HepG2 (cell line): ENCODE results near the gene ZNF324B. TPM values are rescaled to one million over a fixed set of nuclear protein-coding genes. Genes with fewer than 3 reads are reported as not detected.

Experiments
- CENPX ChIP-seq: sonication (generic); formaldehyde crosslinking; IDR thresholded peaks from 2 replicates; pipeline ENCODE4 v1.9.0; 2021; ENCODE audit warnings: mild to moderate bottlenecking, missing genetic modification reagents, moderate library complexity
- HNRNPK ChIP-seq: fragments of 200-400 bp; formaldehyde crosslinking; IDR thresholded peaks from 2 replicates; pipeline ENCODE4 v1.6.1; 2018; ENCODE audit warnings: low read length, low read depth, moderate library complexity, mild to moderate bottlenecking; ENCODE audit not compliant: poor library complexity, severe bottlenecking
- KDM3A ChIP-seq: IDR thresholded peaks from 2 replicates; pipeline ENCODE4 v1.6.1; 2018; ENCODE audit warnings: low read depth, missing compliant biosample characterization
- MAZ ChIP-seq, 2 experiments: sonication (generic) in 1 of 2; formaldehyde crosslinking in 1 of 2; IDR thresholded peaks; 2 replicates each; pipeline versions ENCODE4 v1.5.0 to v1.6.1; 2012 to 2020; ENCODE audit warnings: low read depth in 2 of 2, mild to moderate bottlenecking in 2 of 2, borderline replicate concordance in 1 of 2, improper control_type of control experiment in 1 of 2, low read length in 1 of 2, missing genetic modification reagents in 1 of 2, moderate library complexity in 1 of 2
- NR2C2 ChIP-seq: sonication (generic); formaldehyde crosslinking; IDR thresholded peaks from 2 replicates; pipeline ENCODE4 v1.4.0; 2020; ENCODE audit warnings: missing genetic modification reagents, mild to moderate bottlenecking, moderate library complexity, borderline replicate concordance
- YEATS2 ChIP-seq: sonication (generic); formaldehyde crosslinking; IDR thresholded peaks from 2 replicates; pipeline ENCODE4 v1.4.0; 2020; ENCODE audit warnings: missing genetic modification reagents, borderline replicate concordance
- ZNF563 ChIP-seq: sonication (generic); formaldehyde crosslinking; IDR thresholded peaks from 2 replicates; pipeline ENCODE4 v1.8.0; 2022; ENCODE audit warnings: mild to moderate bottlenecking, moderate library complexity, missing genetic modification reagents
- ZNF616 ChIP-seq: sonication (generic); formaldehyde crosslinking; IDR thresholded peaks from 2 replicates; pipeline ENCODE4 v1.5.0; 2020; ENCODE audit warnings: low read depth, mild to moderate bottlenecking, missing genetic modification reagents
- ZSCAN21 ChIP-seq: sonication (generic); formaldehyde crosslinking; IDR thresholded peaks from 2 replicates; pipeline ENCODE4 v1.8.0; 2022; ENCODE audit warnings: mild to moderate bottlenecking, missing genetic modification reagents, moderate library complexity, borderline replicate concordance
- polyA plus RNA-seq, 8 experiments: library from polyadenylated mRNA; depleted of rRNA in 3 of 8; stranded (reverse) in 7 of 8; unstranded in 1 of 8; fragments of >200 nt; fragmentation: Illumina TruSeq in 4 of 8; extraction: Trizol in 4 of 8; gene quantifications; 2 replicates each; pipeline versions ENCODE4 v1.2.1 to v1.2.3, GENCODE V29; 2011 to 2016; ENCODE audit warnings: low read depth in 4 of 8, missing spikeins in 1 of 8, mixed read lengths in 1 of 8; ENCODE audit not compliant: insufficient read depth in 1 of 8
- total RNA-seq, 5 experiments: library from RNA; depleted of rRNA; stranded (reverse); fragments of >200 nt; fragmentation: Illumina TruSeq; extraction: Trizol; gene quantifications; 2 replicates each; pipeline ENCODE4 v1.2.3, GENCODE V29; 2016; ENCODE audit warnings: low read depth in 1 of 5
- TF ChIP-seq, protein P1 (sequence below): sonication (generic); formaldehyde crosslinking; IDR thresholded peaks from 2 replicates; pipeline ENCODE4 v1.4.0; 2020; ENCODE audit warnings: mild to moderate bottlenecking, missing genetic modification reagents
- TF ChIP-seq, protein P2 (sequence below): sonication (generic); formaldehyde crosslinking; IDR thresholded peaks from 2 replicates; pipeline ENCODE4 v1.5.0; 2020; ENCODE audit warnings: missing genetic modification reagents, mild to moderate bottlenecking, borderline replicate concordance
- TF ChIP-seq, protein P3 (sequence below), 2 experiments: fragments of 450-650 bp in 1 of 2; sonication (generic) in 1 of 2; formaldehyde crosslinking in 1 of 2; IDR thresholded peaks; 2 replicates each; pipeline versions ENCODE4 v1.6.1 to v1.8.0; 2016 to 2022; ENCODE audit warnings: antibody characterized with exemption in 1 of 2, mild to moderate bottlenecking in 1 of 2, missing genetic modification reagents in 1 of 2
- TF ChIP-seq, protein P4 (sequence below): IDR thresholded peaks from 2 replicates; pipeline ENCODE4 v1.6.1; 2012; ENCODE audit warnings: low read depth, low read length, improper control_type of control experiment

Gene ZNF324B
- total and polyA plus RNA-seq, 2 of the 13 experiments (the other 11 are each of a cell fraction or from before 2014, with no cell fraction given): 0.53 to 3.0 TPM

DNA sequence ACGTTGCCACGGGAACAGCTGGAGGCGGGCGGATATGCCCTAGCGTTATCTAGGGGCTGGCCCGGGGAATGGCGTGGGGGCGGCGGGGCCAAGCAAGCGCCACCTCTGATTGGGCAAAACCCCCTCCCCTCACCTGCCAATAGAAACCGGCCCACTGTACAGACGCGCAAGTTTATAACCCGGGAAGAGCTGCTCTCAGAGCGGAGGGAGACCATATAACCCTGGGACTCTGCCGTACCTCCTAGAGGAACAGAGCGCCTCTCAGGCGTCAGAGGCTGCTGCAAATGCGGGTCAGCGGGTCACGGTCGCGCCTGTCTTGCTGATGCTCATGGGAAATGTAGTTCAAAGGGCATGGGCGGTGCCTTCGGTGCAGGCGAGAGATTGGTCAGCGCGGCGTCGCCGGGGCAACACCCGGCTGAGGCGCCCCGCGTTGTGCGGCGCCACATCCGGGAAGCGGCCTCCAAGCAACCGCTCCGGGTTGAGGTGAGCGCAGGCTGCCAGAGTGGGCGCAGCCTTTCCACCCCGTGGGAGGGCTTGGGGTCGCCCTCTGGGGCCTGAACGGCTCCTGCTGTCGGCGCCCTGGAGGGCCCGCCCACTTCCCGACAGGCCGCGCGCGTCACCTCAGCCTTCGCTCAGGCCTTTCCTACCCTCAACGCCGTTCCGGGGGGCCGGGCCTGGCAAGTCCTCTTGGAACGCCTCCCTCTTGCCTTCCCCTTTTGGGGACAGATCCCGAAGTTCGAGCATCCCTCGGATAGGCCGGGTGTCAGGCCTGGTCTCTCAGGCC is 24.5 kb downstream of the ZNF324B start, which contains the start of gene ZNF446 (continued):
- TF ChIP-seq, protein P1, sequence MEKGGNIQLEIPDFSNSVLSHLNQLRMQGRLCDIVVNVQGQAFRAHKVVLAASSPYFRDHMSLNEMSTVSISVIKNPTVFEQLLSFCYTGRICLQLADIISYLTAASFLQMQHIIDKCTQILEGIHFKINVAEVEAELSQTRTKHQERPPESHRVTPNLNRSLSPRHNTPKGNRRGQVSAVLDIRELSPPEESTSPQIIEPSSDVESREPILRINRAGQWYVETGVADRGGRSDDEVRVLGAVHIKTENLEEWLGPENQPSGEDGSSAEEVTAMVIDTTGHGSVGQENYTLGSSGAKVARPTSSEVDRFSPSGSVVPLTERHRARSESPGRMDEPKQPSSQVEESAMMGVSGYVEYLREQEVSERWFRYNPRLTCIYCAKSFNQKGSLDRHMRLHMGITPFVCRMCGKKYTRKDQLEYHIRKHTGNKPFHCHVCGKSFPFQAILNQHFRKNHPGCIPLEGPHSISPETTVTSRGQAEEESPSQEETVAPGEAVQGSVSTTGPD: no peak
- TF ChIP-seq YEATS2 (CRISPR knock-in tag) (0 out of 2 replicates have a peak, but pooled peaks have one; percentile 77), MAZ (IDR thresholded peaks at IDR 0.05; ENCODE audit: borderline replicate concordance, low read depth, low read length) (no peak), MAZ (CRISPR knock-in tag; IDR thresholded peaks at IDR 0.05; ENCODE audit: low read depth) (no peak; the same call in 1 of the 2 replicates), HNRNPK (no peak), CENPX (CRISPR knock-in tag) (no peak), ZSCAN21 (CRISPR knock-in tag) (peak; percentile 54), ZNF563 (peak; percentile 66; the same call in 1 of the 2 replicates), ZNF616 (0 out of 2 replicates have a peak, but pooled peaks have one; percentile 46), NR2C2 (CRISPR knock-in tag) (peak; percentile 99), KDM3A (no peak; the same call in 1 of the 2 replicates)
- TF ChIP-seq, protein P2, sequence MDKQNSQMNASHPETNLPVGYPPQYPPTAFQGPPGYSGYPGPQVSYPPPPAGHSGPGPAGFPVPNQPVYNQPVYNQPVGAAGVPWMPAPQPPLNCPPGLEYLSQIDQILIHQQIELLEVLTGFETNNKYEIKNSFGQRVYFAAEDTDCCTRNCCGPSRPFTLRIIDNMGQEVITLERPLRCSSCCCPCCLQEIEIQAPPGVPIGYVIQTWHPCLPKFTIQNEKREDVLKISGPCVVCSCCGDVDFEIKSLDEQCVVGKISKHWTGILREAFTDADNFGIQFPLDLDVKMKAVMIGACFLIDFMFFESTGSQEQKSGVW (CRISPR knock-in tag): no peak
- TF ChIP-seq, protein P3, sequence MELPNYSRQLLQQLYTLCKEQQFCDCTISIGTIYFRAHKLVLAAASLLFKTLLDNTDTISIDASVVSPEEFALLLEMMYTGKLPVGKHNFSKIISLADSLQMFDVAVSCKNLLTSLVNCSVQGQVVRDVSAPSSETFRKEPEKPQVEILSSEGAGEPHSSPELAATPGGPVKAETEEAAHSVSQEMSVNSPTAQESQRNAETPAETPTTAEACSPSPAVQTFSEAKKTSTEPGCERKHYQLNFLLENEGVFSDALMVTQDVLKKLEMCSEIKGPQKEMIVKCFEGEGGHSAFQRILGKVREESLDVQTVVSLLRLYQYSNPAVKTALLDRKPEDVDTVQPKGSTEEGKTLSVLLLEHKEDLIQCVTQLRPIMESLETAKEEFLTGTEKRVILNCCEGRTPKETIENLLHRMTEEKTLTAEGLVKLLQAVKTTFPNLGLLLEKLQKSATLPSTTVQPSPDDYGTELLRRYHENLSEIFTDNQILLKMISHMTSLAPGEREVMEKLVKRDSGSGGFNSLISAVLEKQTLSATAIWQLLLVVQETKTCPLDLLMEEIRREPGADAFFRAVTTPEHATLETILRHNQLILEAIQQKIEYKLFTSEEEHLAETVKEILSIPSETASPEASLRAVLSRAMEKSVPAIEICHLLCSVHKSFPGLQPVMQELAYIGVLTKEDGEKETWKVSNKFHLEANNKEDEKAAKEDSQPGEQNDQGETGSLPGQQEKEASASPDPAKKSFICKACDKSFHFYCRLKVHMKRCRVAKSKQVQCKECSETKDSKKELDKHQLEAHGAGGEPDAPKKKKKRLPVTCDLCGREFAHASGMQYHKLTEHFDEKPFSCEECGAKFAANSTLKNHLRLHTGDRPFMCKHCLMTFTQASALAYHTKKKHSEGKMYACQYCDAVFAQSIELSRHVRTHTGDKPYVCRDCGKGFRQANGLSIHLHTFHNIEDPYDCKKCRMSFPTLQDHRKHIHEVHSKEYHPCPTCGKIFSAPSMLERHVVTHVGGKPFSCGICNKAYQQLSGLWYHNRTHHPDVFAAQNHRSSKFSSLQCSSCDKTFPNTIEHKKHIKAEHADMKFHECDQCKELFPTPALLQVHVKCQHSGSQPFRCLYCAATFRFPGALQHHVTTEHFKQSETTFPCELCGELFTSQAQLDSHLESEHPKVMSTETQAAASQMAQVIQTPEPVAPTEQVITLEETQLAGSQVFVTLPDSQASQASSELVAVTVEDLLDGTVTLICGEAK (IDR thresholded peaks at IDR 0.05): no peak
- TF ChIP-seq, protein P3 (CRISPR knock-in tag; IDR thresholded peaks at IDR 0.05): no peak; the same call in none of the 2 replicates
- TF ChIP-seq, protein P4, sequence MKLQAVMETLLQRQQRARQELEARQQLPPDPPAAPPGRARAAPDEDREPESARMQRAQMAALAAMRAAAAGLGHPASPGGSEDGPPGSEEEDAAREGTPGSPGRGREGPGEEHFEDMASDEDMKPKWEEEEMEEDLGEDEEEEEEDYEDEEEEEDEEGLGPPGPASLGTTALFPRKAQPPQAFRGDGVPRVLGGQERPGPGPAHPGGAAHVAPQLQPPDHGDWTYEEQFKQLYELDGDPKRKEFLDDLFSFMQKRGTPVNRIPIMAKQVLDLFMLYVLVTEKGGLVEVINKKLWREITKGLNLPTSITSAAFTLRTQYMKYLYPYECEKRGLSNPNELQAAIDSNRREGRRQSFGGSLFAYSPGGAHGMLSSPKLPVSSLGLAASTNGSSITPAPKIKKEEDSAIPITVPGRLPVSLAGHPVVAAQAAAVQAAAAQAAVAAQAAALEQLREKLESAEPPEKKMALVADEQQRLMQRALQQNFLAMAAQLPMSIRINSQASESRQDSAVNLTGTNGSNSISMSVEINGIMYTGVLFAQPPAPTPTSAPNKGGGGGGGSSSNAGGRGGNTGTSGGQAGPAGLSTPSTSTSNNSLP: 0 out of 2 replicates have a peak, but pooled peaks have one; percentile 10
